GM19467 (cell line): ENCODE measurements around the gene IGFBP5.

Experiments
- ATAC-seq: cut with Tn5 transposase; IDR thresholded peaks from one replicate; pipeline ENCODE4 v1.9.1; 2021; ENCODE audit warnings: mild to moderate bottlenecking, moderate library complexity; ENCODE audit not compliant: unreplicated experiment

IGFBP5 gene, protein sequence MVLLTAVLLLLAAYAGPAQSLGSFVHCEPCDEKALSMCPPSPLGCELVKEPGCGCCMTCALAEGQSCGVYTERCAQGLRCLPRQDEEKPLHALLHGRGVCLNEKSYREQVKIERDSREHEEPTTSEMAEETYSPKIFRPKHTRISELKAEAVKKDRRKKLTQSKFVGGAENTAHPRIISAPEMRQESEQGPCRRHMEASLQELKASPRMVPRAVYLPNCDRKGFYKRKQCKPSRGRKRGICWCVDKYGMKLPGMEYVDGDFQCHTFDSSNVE

GRCh38 chr2:216695401-216695821 is at the start of gene IGFBP5:
TSS of gene IGFBP5 (minus strand) at chr2:216695549. CDS start at chr2:216694775, 774 bp downstream.
- no peak for ATAC-seq

DNA sequence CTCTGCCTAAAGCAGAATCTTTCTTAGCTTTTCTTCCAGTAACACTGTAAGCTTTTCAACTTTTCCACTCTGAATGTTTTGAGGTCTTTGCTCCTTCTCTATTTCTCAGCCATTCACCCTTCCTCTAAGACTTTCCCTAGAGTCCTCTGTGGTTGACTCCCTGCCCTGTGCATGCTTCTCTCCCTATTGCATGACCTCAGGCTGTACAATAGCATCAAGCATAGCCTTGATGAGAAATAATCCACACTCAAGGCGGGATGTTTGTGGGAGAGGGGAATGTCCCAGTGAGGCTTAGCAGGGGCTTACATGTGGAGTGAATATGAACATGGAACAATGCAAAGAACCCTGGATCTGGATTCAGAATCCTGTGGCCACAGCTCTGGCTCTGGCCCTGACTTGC is 48.4 kb upstream of the IGFBP5 start:
- no peak for ATAC-seq

DNA sequence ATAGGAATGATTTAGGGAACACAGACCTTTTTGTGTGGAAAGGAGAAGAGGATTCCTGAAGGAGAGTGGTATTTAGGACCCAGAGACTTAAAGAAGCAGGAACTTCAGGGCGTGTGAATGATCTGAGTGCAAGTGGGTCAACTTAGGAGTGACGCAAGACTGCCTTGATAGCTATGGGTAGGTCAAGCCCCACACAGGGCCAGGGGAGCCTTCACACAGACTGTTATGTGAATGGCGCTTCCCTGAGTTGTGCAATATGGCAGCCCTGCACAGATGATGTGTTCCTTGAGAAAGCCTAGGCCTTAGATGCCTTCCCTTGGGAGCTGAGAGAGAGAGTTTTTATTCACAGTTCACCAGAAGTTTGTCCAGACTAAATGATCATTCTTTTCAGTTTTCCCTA is 47.1 kb upstream of the IGFBP5 start:
- ATAC-seq, result no peak

DNA sequence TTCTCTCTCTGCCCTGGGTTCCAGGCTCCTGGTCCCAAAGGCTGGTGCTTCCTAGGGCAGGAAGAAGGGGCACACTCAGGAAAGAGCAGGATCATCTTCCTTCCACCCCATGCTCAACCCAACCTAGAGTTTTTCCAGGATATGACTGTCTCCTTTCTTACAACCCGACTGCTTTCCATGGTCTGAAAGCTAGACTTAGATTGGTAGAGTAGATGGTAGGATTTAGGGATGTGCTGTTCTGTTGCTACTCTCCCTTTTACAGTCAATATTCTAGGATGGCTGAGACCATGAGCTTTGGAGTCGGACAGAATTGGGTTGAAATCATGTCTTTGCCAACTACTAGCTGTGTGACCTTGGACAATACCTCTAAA is 45.9 kb upstream of the IGFBP5 start:
- ATAC-seq, result no peak

- no peak for ATAC-seq
Observed at GRCh38 chr2:216740557-216741222, 45.3 kb upstream of the IGFBP5 start.

DNA sequence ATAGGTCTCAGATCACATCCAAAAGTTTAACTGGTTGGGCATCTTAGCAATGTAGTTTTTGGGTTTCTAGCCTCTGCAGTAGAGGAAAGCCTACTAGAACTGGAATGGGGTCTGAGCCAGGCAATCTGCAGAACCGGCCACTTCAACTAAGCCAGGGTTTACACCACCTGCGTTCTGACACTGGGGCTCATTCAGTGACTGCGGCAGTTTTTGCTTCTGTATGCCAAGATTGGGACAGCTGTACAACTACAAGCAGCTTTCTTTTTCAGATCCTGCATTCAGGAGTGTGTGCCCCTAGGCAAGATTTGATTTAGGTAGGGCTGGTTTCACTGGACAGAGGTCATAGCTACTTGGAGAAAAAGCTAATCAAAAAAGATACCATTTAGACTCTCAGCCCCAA is 43.7 kb upstream of the IGFBP5 start:
- ATAC-seq, result no peak

DNA sequence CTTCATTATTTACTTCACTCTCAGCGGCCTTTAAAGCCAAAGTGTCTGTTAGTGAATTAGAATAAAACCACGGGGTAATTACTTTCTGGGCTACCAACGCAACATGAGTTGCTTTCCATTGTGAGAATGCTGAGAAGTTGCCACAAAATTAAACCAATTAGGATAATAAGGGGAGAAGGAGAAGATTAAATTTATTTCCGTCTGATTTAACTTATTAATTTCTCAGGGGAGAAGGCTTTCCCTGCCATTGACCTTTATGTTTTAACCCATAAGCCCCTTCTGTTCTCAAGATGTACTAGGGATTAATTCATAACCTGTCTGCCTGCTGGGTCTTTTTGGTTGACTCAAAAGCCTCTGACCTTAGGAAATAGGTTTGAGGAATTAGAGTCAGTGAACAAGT is 42.3 kb upstream of the IGFBP5 start:
- no peak for ATAC-seq

- no peak for ATAC-seq
Observed at GRCh38 chr2:216736326-216736725, 41.0 kb upstream of the IGFBP5 start.

DNA sequence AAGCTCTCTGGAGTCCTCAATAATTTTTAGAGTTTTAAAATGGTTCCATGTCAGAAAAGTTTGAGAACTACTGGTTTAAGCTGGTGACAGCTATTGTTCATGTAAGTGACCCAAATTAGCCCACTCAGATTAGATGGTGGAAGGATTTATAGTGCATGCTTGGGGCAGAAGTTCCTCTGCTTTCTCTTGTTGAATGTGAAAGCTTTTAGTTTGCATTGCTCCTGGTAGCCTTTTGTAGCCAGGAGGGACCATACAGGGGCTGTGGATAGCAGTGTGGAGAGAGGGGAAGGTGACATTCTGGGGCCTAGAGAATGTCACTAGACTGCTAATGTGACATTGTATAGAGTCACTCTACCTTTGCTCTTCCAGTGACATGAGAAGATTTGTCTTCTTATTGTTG is 40.3 kb upstream of the IGFBP5 start:
- ATAC-seq, result no peak

DNA sequence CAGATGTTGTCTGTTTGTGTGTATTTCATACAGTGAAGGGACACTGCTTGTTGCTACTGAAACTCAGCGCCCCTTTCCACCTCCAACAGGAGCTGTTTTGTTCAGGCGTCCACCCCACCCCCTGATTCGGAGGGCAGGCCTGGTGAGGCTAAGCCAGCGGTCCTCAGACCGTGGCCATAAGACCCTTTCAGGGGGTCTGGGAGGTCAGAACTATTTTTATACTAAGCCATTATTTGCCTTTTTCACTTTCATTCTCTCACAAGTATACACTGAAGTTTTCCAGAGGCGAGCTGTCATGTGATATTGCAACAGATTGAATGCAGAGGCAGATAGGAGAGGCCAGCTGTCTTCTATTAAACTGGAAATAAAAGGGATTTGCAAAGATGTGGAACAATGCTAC is 39.7 kb upstream of the IGFBP5 start:
- no peak for ATAC-seq

DNA sequence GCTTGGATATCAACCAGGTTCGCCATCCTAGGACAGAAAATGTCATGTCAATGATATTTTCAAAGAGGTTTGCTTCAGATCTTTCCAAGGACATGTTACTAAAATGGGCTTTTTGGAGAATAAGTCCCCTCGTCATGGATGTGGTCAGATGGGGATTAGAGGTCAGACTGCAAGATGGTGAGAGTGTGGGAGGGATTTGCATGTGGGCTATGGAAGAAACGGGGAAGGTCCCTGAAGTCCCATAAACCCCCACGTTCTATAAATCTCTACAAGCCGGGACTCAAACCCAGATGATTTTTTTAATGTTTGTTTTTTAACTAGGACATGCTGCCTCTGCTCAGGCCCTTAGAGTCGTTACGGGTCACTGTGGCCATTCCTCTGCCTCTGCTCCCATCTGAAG is 37.7 kb upstream of the IGFBP5 start:
- ATAC-seq, result no peak

- ATAC-seq, result no peak
Observed at GRCh38 chr2:216732334-216732733, 37.0 kb upstream of the IGFBP5 start.

GRCh38 chr2:216731465-216731864 is 36.1 kb upstream of the IGFBP5 start:
- ATAC-seq, result no peak

DNA sequence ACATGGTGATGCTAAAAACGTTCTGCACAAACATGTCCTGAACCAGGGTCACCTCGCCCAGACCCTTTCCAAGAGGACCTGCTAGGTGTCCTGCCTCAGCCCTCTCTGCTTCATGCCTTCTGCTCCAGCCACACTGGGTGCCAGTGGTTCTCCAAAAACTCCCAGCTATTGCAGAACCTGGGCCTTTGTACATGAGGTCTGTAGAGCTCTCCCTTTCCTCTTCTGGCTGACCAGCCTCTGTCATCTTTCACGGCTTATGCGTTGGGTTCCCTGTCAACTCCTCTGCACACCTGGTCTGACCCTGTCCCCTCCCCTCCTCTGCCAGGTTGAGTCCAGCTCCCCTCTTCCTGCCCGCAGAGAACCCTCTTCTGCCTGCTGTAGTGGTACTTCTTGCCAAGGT is 35.5 kb upstream of the IGFBP5 start:
- no peak for ATAC-seq

- no peak for ATAC-seq
Observed at GRCh38 chr2:216727346-216728122, 32.2 kb upstream of the IGFBP5 start.

GRCh38 chr2:216724190-216724589 is 28.8 kb upstream of the IGFBP5 start:
- no peak for ATAC-seq

- no peak for ATAC-seq
Observed at GRCh38 chr2:216721141-216721540, 25.8 kb upstream of the IGFBP5 start.

DNA sequence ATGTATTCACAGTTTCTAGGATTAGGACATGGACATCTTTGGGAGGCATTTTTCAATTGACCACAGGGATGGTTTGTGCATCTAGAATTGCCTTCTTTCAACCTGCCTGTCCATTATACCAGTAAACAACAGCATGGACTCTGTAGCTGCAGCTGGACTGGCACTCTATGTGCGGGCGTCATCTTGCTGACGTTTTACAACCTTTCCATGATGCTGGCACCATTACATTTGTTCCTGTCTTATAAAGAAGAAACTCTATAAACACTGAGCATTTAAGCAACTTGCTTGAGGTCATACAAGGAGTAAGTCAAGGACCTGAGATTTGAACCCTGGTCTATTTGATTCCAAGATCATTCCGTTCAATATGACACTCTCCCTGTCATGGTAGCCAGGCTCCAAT is 25.4 kb upstream of the IGFBP5 start:
- ATAC-seq, result no peak

- ATAC-seq, result no peak
Observed at GRCh38 chr2:216717907-216718615, 22.7 kb upstream of the IGFBP5 start.

- ATAC-seq, result no peak
Observed at GRCh38 chr2:216717491-216717901, 22.1 kb upstream of the IGFBP5 start.

GRCh38 chr2:216716109-216716508 is 20.8 kb upstream of the IGFBP5 start:
- no peak for ATAC-seq
